OCI-LY1 (cell line): ENCODE measurements around the gene SOX18.

ENCODE experiments used
- H2AFZ ChIP-seq: fragments of 200-600 bp; sonication (generic), shearing (Covaris generic); 2 replicates; pipeline ENCODE4 v1.6.0; 2014; ENCODE audit warnings: antibody characterized with exemption, mild to moderate bottlenecking, low read length
- H3F3A ChIP-seq: fragments of 200-600 bp; sonication (generic), shearing (Covaris generic); 2 replicates; pipeline ENCODE4 v1.6.0; 2014; ENCODE audit warnings: mild to moderate bottlenecking, antibody characterized with exemption, low read length, moderate library complexity; ENCODE audit not compliant: insufficient read depth
- H3K27ac ChIP-seq: fragments of 200-600 bp; sonication (generic); 2 replicates; pipeline ENCODE4 v1.5.1; 2014; ENCODE audit warnings: low read length, mixed run types, mild to moderate bottlenecking, low read depth; ENCODE audit not compliant: poor library complexity, severe bottlenecking
- H3K27me3 ChIP-seq: fragments of 200-600 bp; sonication (generic); 2 replicates; pipeline ENCODE4 v1.6.0; 2014; ENCODE audit warnings: antibody characterized with exemption, mild to moderate bottlenecking, low read length, moderate library complexity; ENCODE audit not compliant: insufficient read depth
- H3K36me3 ChIP-seq: fragments of 200-600 bp; sonication (generic); 2 replicates; pipeline ENCODE4 v1.6.1; 2014; ENCODE audit warnings: mild to moderate bottlenecking, antibody characterized with exemption, low read length, moderate library complexity, mixed read lengths; ENCODE audit not compliant: insufficient read depth
- H3K4me1 ChIP-seq: fragments of 200-600 bp; sonication (generic); 2 replicates; pipeline ENCODE4 v1.5.1; 2014; ENCODE audit warnings: mild to moderate bottlenecking, low read length, moderate library complexity; ENCODE audit not compliant: insufficient read depth, severe bottlenecking
- H3K4me2 ChIP-seq: fragments of 200-600 bp; sonication (generic), shearing (Covaris generic); 2 replicates; pipeline ENCODE4 v1.6.1; 2014; ENCODE audit warnings: low read length
- H3K4me3 ChIP-seq: fragments of 200-600 bp; sonication (generic); 2 replicates; pipeline ENCODE4 v1.5.1; 2014; ENCODE audit warnings: low read length, low read depth, mild to moderate bottlenecking, mixed read lengths; ENCODE audit not compliant: poor library complexity, severe bottlenecking
- H3K79me2 ChIP-seq: fragments of 200-600 bp; shearing (Covaris generic); 2 replicates; pipeline ENCODE4 v1.6.1; 2016; ENCODE audit warnings: mixed run types, low read length, mixed read lengths; ENCODE audit not compliant: insufficient read depth
- H3K9ac ChIP-seq: fragments of 200-600 bp; sonication (generic), shearing (Covaris generic); 2 replicates; pipeline ENCODE4 v1.6.1; 2014; ENCODE audit warnings: mild to moderate bottlenecking, low read length, mixed read lengths
- H3K9me2 ChIP-seq: fragments of 200-600 bp; sonication (generic), shearing (Covaris generic); 2 replicates; pipeline ENCODE4 v1.6.1; 2014; ENCODE audit warnings: low read depth, mild to moderate bottlenecking, low read length, mixed read lengths
- H3K9me3 ChIP-seq: fragments of 200-600 bp; shearing (Covaris generic); 2 replicates; pipeline ENCODE4 v1.6.1; 2014; ENCODE audit warnings: low read length, mixed read lengths
- H4K20me1 ChIP-seq: fragments of 200-600 bp; sonication (generic), shearing (Covaris generic); 2 replicates; pipeline ENCODE4 v1.6.0; 2016; ENCODE audit warnings: mild to moderate bottlenecking, low read length; ENCODE audit not compliant: insufficient read depth
- CTCF ChIP-seq: fragments of 200-600 bp; sonication (generic), shearing (Covaris generic); IDR thresholded peaks from 2 replicates; pipeline ENCODE4 v1.5.1; 2017; ENCODE audit warnings: mild to moderate bottlenecking, antibody characterized with exemption, low read length, moderate library complexity, mixed read lengths
- EZH2 ChIP-seq: fragments of 200-600 bp; sonication (generic), shearing (Covaris generic); IDR thresholded peaks from 2 replicates; pipeline ENCODE4 v1.8.0; 2017; ENCODE audit warnings: borderline replicate concordance, mixed run types, mild to moderate bottlenecking, antibody characterized with exemption, low read length, moderate library complexity, mixed read lengths

The SOX18 gene

GRCh38 chr20:64011366-64011779, 38.1 kb downstream of the SOX18 start:
- no peaks in the 10 kb centered on the region for H3K9me2 ChIP-seq
- no peaks in the 10 kb centered on the region for H3F3A ChIP-seq
- peaks cover 10% of the 10 kb centered on the region for H3K9me3 ChIP-seq
- H2AFZ ChIP-seq, result no peak overlapping the region
- no peak overlapping the region for H3K4me3 ChIP-seq
- no peaks in the 10 kb centered on the region for H3K79me2 ChIP-seq
- peaks cover 80% of the 10 kb centered on the region for H3K36me3 ChIP-seq
- no peaks in the 10 kb centered on the region for H3K27me3 ChIP-seq
- TF ChIP-seq EZH2 (no peak), CTCF (no peak)
- H3K27ac ChIP-seq, result peak overlapping the region; percentile 64
- H3K9ac ChIP-seq, result no peak overlapping the region
- no peak overlapping the region for H3K4me2 ChIP-seq
- peaks cover 11% of the 10 kb centered on the region for H3K4me1 ChIP-seq
- no peaks in the 10 kb centered on the region for H4K20me1 ChIP-seq

GRCh38 chr20:64010711-64011237, 38.7 kb downstream of the SOX18 start:
- Histone ChIP-seq H3K4me2 (no peak overlapping the region), H3K9me3 (peaks cover 10% of the 10 kb centered on the region), H3F3A (no peaks in the 10 kb centered on the region), H2AFZ (no peak overlapping the region), H3K27ac (no peak overlapping the region), H3K27me3 (no peaks in the 10 kb centered on the region), H3K36me3 (peaks cover 82% of the 10 kb centered on the region), H3K4me1 (peaks cover 11% of the 10 kb centered on the region), H3K9me2 (no peaks in the 10 kb centered on the region), H3K9ac (no peak overlapping the region), H4K20me1 (no peaks in the 10 kb centered on the region), H3K4me3 (no peak overlapping the region), H3K79me2 (no peaks in the 10 kb centered on the region)
- TF ChIP-seq CTCF (no peak), EZH2 (no peak)

GRCh38 chr20:64009811-64010387, 39.5 kb downstream of the SOX18 start:
- H3K4me1 ChIP-seq, result peaks cover 11% of the 10 kb centered on the region
- peaks cover 82% of the 10 kb centered on the region for H3K36me3 ChIP-seq
- H3K27ac ChIP-seq, result no peak overlapping the region
- H3K9me2 ChIP-seq, result no peaks in the 10 kb centered on the region
- peaks cover 10% of the 10 kb centered on the region for H3K9me3 ChIP-seq
- H2AFZ ChIP-seq, result no peak overlapping the region
- H3K9ac ChIP-seq, result no peak overlapping the region
- H3K79me2 ChIP-seq, result no peaks in the 10 kb centered on the region
- H3F3A ChIP-seq, result no peaks in the 10 kb centered on the region
- TF ChIP-seq EZH2 (no peak), CTCF (no peak)
- no peak overlapping the region for H3K4me3 ChIP-seq
- no peak overlapping the region for H3K4me2 ChIP-seq
- no peaks in the 10 kb centered on the region for H3K27me3 ChIP-seq
- no peaks in the 10 kb centered on the region for H4K20me1 ChIP-seq
